Measurements from ENCODE around the gene VSTM2L. TPM values are rescaled to one million over a fixed set of nuclear protein-coding genes. Genes with fewer than 3 reads are reported as not detected.
A peak's percentile ranks its signal among the peaks of the same experiment; 100 is the strongest.

Gene VSTM2L
- total RNA-seq, 1 donor from 2014 or later, result 2.9 TPM

DNA sequence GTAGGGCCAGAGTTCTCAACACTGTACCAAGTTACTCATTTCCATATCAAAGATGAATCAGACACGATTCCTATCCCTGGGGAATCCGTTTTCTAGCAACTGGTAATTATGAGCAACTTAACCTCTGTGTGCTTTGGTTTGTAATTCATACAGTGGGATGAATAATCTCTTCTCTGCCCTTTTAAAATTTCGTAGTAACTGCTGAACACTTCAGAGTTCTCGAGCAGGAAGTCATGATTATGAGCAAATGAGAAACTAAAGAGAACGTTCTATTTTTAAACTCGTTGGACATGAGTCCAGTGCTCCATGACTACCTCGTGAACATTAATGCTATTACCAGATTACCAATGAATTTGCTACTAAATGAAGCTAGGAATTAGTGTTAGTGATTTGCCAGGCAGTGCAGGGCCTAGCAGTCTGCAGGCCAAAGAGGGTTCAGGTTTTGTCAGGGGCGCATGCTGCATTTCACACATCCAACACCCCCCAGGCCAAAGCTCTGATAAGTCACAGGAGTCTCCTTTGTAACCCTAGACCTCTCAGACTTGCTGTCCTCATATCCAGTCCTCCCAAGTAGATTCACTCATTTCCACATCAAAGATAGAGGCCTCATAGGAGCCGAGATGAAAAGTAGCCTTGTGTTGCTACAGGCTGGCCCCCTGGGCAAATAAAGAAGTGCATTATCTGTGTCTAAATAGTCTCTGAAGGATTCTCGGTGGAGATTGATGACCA is 45.8 kb upstream of the VSTM2L start:
- peaks cover 23% of the 10 kb centered on the region for H3K36me3 Mint-ChIP-seq
- H3K4me3 Mint-ChIP-seq, result no peak overlapping the region
- Histone ChIP-seq H3K4me2 (no peak overlapping the region), H3K27ac (no peak overlapping the region), H3K4me1 (no peaks in the 10 kb centered on the region), H4K20me1 (ENCODE audit: low read depth) (no peaks in the 10 kb centered on the region), H3K9ac (no peak overlapping the region), H3K79me2 (ENCODE audit: low read depth) (no peaks in the 10 kb centered on the region), H2AFZ (replicated peaks) (no peak overlapping the region), H3K27me3 (no peaks in the 10 kb centered on the region), H3K4me3 (no peak overlapping the region), H3K36me3 (no peaks in the 10 kb centered on the region), H3F3A (ENCODE audit: low read depth) (no peaks in the 10 kb centered on the region), H3K9me3 (ENCODE audit: low read depth) (no peaks in the 10 kb centered on the region)
- DNase-seq (ENCODE audit: low spot score), result no peak
- peaks cover 5% of the 10 kb centered on the region for H3K27me3 Mint-ChIP-seq (ENCODE audit: insufficient read depth, low read depth)
- H3K27ac Mint-ChIP-seq, result peak overlapping the region; percentile 24
- TF ChIP-seq, protein P1, sequence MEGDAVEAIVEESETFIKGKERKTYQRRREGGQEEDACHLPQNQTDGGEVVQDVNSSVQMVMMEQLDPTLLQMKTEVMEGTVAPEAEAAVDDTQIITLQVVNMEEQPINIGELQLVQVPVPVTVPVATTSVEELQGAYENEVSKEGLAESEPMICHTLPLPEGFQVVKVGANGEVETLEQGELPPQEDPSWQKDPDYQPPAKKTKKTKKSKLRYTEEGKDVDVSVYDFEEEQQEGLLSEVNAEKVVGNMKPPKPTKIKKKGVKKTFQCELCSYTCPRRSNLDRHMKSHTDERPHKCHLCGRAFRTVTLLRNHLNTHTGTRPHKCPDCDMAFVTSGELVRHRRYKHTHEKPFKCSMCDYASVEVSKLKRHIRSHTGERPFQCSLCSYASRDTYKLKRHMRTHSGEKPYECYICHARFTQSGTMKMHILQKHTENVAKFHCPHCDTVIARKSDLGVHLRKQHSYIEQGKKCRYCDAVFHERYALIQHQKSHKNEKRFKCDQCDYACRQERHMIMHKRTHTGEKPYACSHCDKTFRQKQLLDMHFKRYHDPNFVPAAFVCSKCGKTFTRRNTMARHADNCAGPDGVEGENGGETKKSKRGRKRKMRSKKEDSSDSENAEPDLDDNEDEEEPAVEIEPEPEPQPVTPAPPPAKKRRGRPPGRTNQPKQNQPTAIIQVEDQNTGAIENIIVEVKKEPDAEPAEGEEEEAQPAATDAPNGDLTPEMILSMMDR (IDR thresholded peaks at IDR 0.05), result no peak
- no peak for TF ChIP-seq EZH2phosphoT487 (IDR thresholded peaks at IDR 0.05)
- no peak for TF ChIP-seq EZH2 (IDR thresholded peaks at IDR 0.05)
- H3K4me1 Mint-ChIP-seq, result peaks cover 19% of the 10 kb centered on the region
- H3K9me3 Mint-ChIP-seq, result no peaks in the 10 kb centered on the region

DNA sequence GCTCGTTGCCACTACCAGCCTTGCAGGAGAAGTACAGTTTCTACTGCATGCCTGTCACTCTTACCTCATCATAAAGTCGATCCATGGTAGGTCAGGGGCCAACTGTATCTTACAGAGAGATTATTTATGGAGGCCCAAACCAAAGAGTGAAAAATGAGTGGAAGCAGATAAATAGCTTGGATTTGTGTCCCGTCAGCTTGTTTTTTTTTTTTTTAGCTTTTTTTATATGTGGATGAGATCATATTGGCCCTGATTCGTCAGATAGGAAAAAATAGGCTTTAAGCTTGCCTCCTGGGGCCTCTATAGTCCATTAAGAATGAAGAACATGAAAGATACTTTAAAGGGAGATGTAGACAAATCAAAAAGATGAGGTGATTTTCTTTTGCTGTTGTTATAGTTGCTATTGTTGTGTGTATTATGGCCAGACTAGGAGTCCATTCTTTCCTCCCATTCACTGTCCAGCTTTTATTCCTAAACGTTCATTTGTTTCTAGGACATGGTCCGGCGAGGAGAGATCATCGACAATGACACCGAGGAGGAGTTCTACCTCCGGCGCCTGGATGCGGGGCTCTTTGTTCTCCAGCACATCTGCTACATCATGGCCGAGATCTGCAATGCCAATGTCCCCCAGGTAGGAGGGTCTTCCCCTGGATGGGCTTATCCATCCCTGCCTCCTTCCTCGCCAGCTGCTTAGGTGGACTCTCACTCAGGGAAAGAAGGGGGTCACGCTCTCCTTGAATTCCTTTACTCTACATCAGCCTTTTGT is 43.3 kb upstream of the VSTM2L start:
- Histone ChIP-seq H3K36me3 (no peaks in the 10 kb centered on the region), H3K9ac (no peak overlapping the region), H3F3A (ENCODE audit: low read depth) (no peaks in the 10 kb centered on the region), H3K4me2 (no peak overlapping the region), H3K9me3 (ENCODE audit: low read depth) (no peaks in the 10 kb centered on the region), H3K27me3 (no peaks in the 10 kb centered on the region), H3K4me1 (no peaks in the 10 kb centered on the region), H3K79me2 (ENCODE audit: low read depth) (no peaks in the 10 kb centered on the region), H3K27ac (no peak overlapping the region), H4K20me1 (ENCODE audit: low read depth) (no peaks in the 10 kb centered on the region), H3K4me3 (no peak overlapping the region), H2AFZ (replicated peaks) (no peak overlapping the region)
- peaks cover 32% of the 10 kb centered on the region for H3K36me3 Mint-ChIP-seq
- TF ChIP-seq EZH2 (IDR thresholded peaks at IDR 0.05), result no peak
- TF ChIP-seq, protein P1 (IDR thresholded peaks at IDR 0.05), result no peak
- TF ChIP-seq EZH2phosphoT487 (IDR thresholded peaks at IDR 0.05), result no peak
- no peaks in the 10 kb centered on the region for H3K9me3 Mint-ChIP-seq
- peaks cover 24% of the 10 kb centered on the region for H3K4me1 Mint-ChIP-seq
- H3K4me3 Mint-ChIP-seq, result no peak overlapping the region
- no peak for DNase-seq (ENCODE audit: low spot score)
- H3K27me3 Mint-ChIP-seq (ENCODE audit: insufficient read depth, low read depth), result peaks cover 5% of the 10 kb centered on the region
- no peak overlapping the region for H3K27ac Mint-ChIP-seq

DNA sequence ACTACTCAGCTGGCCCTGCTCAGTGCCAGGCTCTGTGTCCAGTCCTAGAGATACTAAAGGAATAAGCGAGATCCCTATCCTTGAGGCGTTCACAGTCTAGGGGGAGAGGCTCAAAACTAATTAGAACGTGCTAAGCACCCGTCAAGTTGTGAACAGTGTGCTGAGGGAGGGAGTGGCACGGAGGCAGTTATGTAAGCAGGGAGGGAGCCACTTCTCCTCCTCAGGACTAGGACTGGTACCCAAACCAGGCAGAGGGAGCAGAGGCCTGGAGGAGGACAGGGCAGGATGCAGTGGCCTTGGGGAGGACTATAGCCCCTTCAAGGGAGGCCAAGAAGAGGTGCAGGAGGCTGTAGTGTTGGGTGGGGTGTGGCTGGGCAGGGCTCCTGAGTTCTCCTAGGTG is 39.6 kb upstream of the VSTM2L start:
- no peak for DNase-seq (ENCODE audit: low spot score)
- H3K27ac ChIP-seq, result no peak overlapping the region
- H3K9me3 Mint-ChIP-seq, result no peaks in the 10 kb centered on the region
- H3K27me3 Mint-ChIP-seq (ENCODE audit: insufficient read depth, low read depth), result peaks cover 5% of the 10 kb centered on the region
- peaks cover 29% of the 10 kb centered on the region for H3K36me3 Mint-ChIP-seq
- no peak overlapping the region for H3K4me2 ChIP-seq
- peaks cover 24% of the 10 kb centered on the region for H3K4me1 Mint-ChIP-seq
- H3K4me1 ChIP-seq, result peaks cover 6% of the 10 kb centered on the region
- no peaks in the 10 kb centered on the region for H3K27me3 ChIP-seq
- H3K4me3 Mint-ChIP-seq, result no peak overlapping the region
- peaks cover 2% of the 10 kb centered on the region for H3F3A ChIP-seq (ENCODE audit: low read depth)
- TF ChIP-seq EZH2phosphoT487 (IDR thresholded peaks at IDR 0.05) (no peak), EZH2 (IDR thresholded peaks at IDR 0.05) (no peak)
- TF ChIP-seq, protein P1 (IDR thresholded peaks at IDR 0.05), result no peak
- no peaks in the 10 kb centered on the region for H3K9me3 ChIP-seq (ENCODE audit: low read depth)
- no peaks in the 10 kb centered on the region for H3K79me2 ChIP-seq (ENCODE audit: low read depth)
- no peaks in the 10 kb centered on the region for H4K20me1 ChIP-seq (ENCODE audit: low read depth)
- no peak overlapping the region for H3K27ac Mint-ChIP-seq
- H3K36me3 ChIP-seq, result no peaks in the 10 kb centered on the region
- no peak overlapping the region for H2AFZ ChIP-seq (replicated peaks)
- no peak overlapping the region for H3K9ac ChIP-seq
- no peak overlapping the region for H3K4me3 ChIP-seq
